Left colon (tissue), 2 donors: Measurements from ENCODE around the gene ANGPTL4. TPM values are rescaled to one million over a fixed set of nuclear protein-coding genes. Genes with fewer than 3 reads are reported as not detected.
"Not testable (repeated sequence)": the region's sequence is repeated elsewhere in the genome, so short reads cannot be mapped to it uniquely, and the experiment has no call there.

Experiments
- ATAC-seq: fragments of 200-7000 bp; cut with Tn5 transposase; one replicate; pipeline ENCODE4 v1.9.1; 2020; ENCODE audit warnings: mild to moderate bottlenecking, moderate library complexity
- DNase-seq, 2 donors: peaks; one replicate each; pipeline ENCODE4 v3.0.0-alpha.2; 2020
- intact Hi-C, 2 donors: fragments of 100-400 bp; cut with DNase I in 1 of 2; cut with micrococcal nuclease in 1 of 2; formaldehyde crosslinking; loops; one replicate each; pipeline versions ENCODE4 v1.11.2 to v1.14.0; 2022; cut with DNase I, micrococcal nuclease
- total RNA-seq, 2 donors: library from RNA; stranded (reverse); fragmentation: NEBNext Ultra II Directional; extraction: Animal tissue kit (Norgen Biotek cat#: 25700); gene quantifications; one replicate each; pipeline ENCODE4 v1.2.1, GENCODE V29; 2021
- donor health status: DM: no; HTN: no; CAD: no.
- donor health status: DM: yes; HTN: yes; CAD: no.

ANGPTL4 gene
- total RNA-seq, 2 donors from 2014 or later: 3.2 TPM

- not testable (repeated sequence) for DNase-seq, ATAC-seq
- intact Hi-C loops: loop anchor here in 1 of 2 donors (5.0 kb wide), 1 partner anchor 154 kb away; no protein-coding TSS in a partner anchor
Measured at GRCh38 chr19:8352845-8353244, 11.1 kb upstream of the ANGPTL4 start.

GRCh38 chr19:8355631-8356402 lies 8.1 kb upstream of the ANGPTL4 start:
- DNase-seq (no peak), ATAC-seq (no peak)
- intact Hi-C loops: no loop called here

- DNase-seq: no peak
- intact Hi-C loops: no loop called here
- no peak for ATAC-seq
Measured at GRCh38 chr19:8357007-8357521, 6.9 kb upstream of the ANGPTL4 start.

- ATAC-seq (no peak), DNase-seq (no peak)
- intact Hi-C loops: no loop called here
Measured at GRCh38 chr19:8358948-8359347, 5.0 kb upstream of the ANGPTL4 start.

- ATAC-seq (no peak), DNase-seq (no peak)
- intact Hi-C loops: no loop called here
Measured at GRCh38 chr19:8360196-8360595, 3.8 kb upstream of the ANGPTL4 start.

GRCh38 chr19:8361921-8362793 lies 1.8 kb upstream of the ANGPTL4 start:
- intact Hi-C loops: no loop called here
- DNase-seq: peak; percentile 90 to 96
- ATAC-seq: peak; percentile 79

- no peak for ATAC-seq
- no peak for DNase-seq
- intact Hi-C loops: no loop called here
Measured at GRCh38 chr19:8366121-8366581, 2.2 kb downstream of the ANGPTL4 start.

- DNase-seq (peak in 1 of 2 donors; percentile 15), ATAC-seq (no peak)
- intact Hi-C loops: no loop called here
Measured at GRCh38 chr19:8366961-8367326, 3.0 kb downstream of the ANGPTL4 start.

GRCh38 chr19:8367327-8368001 lies 3.5 kb downstream of the ANGPTL4 start:
- intact Hi-C loops: no loop called here
- ATAC-seq (peak; percentile 18), DNase-seq (peak; percentile 85 to 86)

GRCh38 chr19:8370176-8371010 lies 6.4 kb downstream of the ANGPTL4 start:
- intact Hi-C loops: no loop called here
- DNase-seq: no peak

GRCh38 chr19:8371011-8371804 lies 7.3 kb downstream of the ANGPTL4 start:
- no peak for DNase-seq
- intact Hi-C loops: no loop called here
- ATAC-seq: peak; percentile 40

More at GRCh38 chr19:8370176-8371010, 6.4 kb downstream of the ANGPTL4 start:
- peak; percentile 35 for ATAC-seq

- DNase-seq: peak; percentile 48 to 57
- intact Hi-C loops: no loop called here
- peak; percentile 86 for ATAC-seq
Measured at GRCh38 chr19:8373867-8374813, 10.2 kb downstream of the ANGPTL4 start.

GRCh38 chr19:8375766-8376165 lies 11.8 kb downstream of the ANGPTL4 start:
- DNase-seq, intact Hi-C loops, ATAC-seq: not testable (repeated sequence)

- ATAC-seq, DNase-seq, intact Hi-C loops: not testable (repeated sequence)
Measured at GRCh38 chr19:8376373-8376974, 12.5 kb downstream of the ANGPTL4 start.

GRCh38 chr19:8377598-8377997 lies 13.6 kb downstream of the ANGPTL4 start:
- DNase-seq: no peak
- no peak for ATAC-seq
- intact Hi-C loops: no loop called here
